ENCODE measurements around the gene BACH1.

Gene BACH1

GRCh38 chr21:29316029-29316742, 17.5 kb downstream of the BACH1 start:
- ChIA-PET POLR2A (interaction anchor here (1.9 kb wide), 1 partner anchor 14 kb away, joined by 7 read pairs; no protein-coding TSS in a partner anchor), CTCF (interaction anchor here (1.3 kb wide), 1 partner anchor 13 kb away, joined by 5 read pairs; no protein-coding TSS in a partner anchor)
- TF ChIP-seq CTCF (IDR thresholded peaks at IDR 0.05; ENCODE audit: insufficient read depth, low read length, missing control alignments) = no peak
- no peak for DNase-seq (ENCODE audit: low read depth, low spot score)
- no peak overlapping the region for H3K4me3 ChIP-seq (ENCODE audit: low read depth, low read length)

- TF ChIP-seq CTCF (IDR thresholded peaks at IDR 0.05; ENCODE audit: insufficient read depth, low read length, missing control alignments) = no peak
- DNase-seq (ENCODE audit: low read depth, low spot score) = no peak
- H3K4me3 ChIP-seq (ENCODE audit: low read depth, low read length) = no peak overlapping the region
- ChIA-PET POLR2A (interaction anchor here (1.9 kb wide), 1 partner anchor 14 kb away, joined by 7 read pairs; no protein-coding TSS in a partner anchor), CTCF (interaction anchor here (1.1 to 1.3 kb wide), 2 partner anchors 14 to 19 kb away, joined by 5 read pairs; no protein-coding TSS in a partner anchor)
Observed at GRCh38 chr21:29316806-29317205, 18.1 kb downstream of the BACH1 start.

GRCh38 chr21:29318354-29318753, 19.6 kb downstream of the BACH1 start:
- H3K4me3 ChIP-seq (ENCODE audit: low read depth, low read length) = no peak overlapping the region
- CTCF ChIA-PET = interaction anchor here (1.0 to 1.4 kb wide), 4 partner anchors 18 to 230 kb away, joined by 3 to 11 read pairs (median 3); no protein-coding TSS in a partner anchor
- no peak for DNase-seq (ENCODE audit: low read depth, low spot score)
- POLR2A ChIA-PET = interaction anchor here (1.3 kb wide), 1 partner anchor 18 kb away, joined by 6 read pairs; no protein-coding TSS in a partner anchor
- TF ChIP-seq CTCF (IDR thresholded peaks at IDR 0.05; ENCODE audit: insufficient read depth, low read length, missing control alignments) = no peak

- POLR2A ChIA-PET = no interaction called here
- no peak for DNase-seq (ENCODE audit: low read depth, low spot score)
- no peak overlapping the region for H3K4me3 ChIP-seq (ENCODE audit: low read depth, low read length)
- no peak for TF ChIP-seq CTCF (IDR thresholded peaks at IDR 0.05; ENCODE audit: insufficient read depth, low read length, missing control alignments)
- CTCF ChIA-PET = interaction anchor here (1.8 kb wide), 1 partner anchor 156 kb away, joined by 7 read pairs; no protein-coding TSS in a partner anchor
Observed at GRCh38 chr21:29320031-29320430, 21.3 kb downstream of the BACH1 start.

GRCh38 chr21:29321217-29321616, 22.5 kb downstream of the BACH1 start:
- H3K4me3 ChIP-seq (ENCODE audit: low read depth, low read length) = no peak overlapping the region
- DNase-seq (ENCODE audit: low read depth, low spot score) = no peak
- no peak for TF ChIP-seq CTCF (IDR thresholded peaks at IDR 0.05; ENCODE audit: insufficient read depth, low read length, missing control alignments)
- CTCF ChIA-PET = interaction anchor here (1.1 kb wide), 1 partner anchor 10 kb away, joined by 4 read pairs; no protein-coding TSS in a partner anchor
- POLR2A ChIA-PET = interaction anchor here (0.7 kb wide), 1 partner anchor 140 kb away, joined by 4 read pairs; no protein-coding TSS in a partner anchor
